Astrocyte (in vitro differentiated cells and primary cell): ENCODE data around the gene NAV3. TPM values are rescaled to one million over a fixed set of nuclear protein-coding genes. Genes with fewer than 3 reads are reported as not detected.

Experiments
- DNase-seq: peaks from one replicate; pipeline ENCODE4 v3.0.0-alpha.2; 2010; ENCODE audit warnings: low read depth
- FAIRE-seq: peaks from 2 replicates; lab custom pipeline; 2011; peaks lifted over from hg19 to GRCh38; lab: Jason Lieb, UNC
- H2AFZ ChIP-seq: 2 replicates; pipeline ENCODE4 v1.6.0; 2012; ENCODE audit warnings: low read depth, low read length, inconsistent platforms
- H3K27ac ChIP-seq: 2 replicates; pipeline ENCODE4 v1.5.1; 2011; ENCODE audit warnings: low read depth, low read length, inconsistent platforms
- H3K27me3 ChIP-seq: 2 replicates; pipeline ENCODE4 v1.6.0; 2011; ENCODE audit warnings: low read length, inconsistent platforms; ENCODE audit not compliant: insufficient read depth
- H3K36me3 ChIP-seq: 2 replicates; pipeline ENCODE4 v1.5.1; 2011; ENCODE audit warnings: low read length, inconsistent platforms; ENCODE audit not compliant: insufficient read depth
- H3K4me1 ChIP-seq: 2 replicates; pipeline ENCODE4 v1.5.1; 2011; ENCODE audit warnings: low read length, inconsistent platforms; ENCODE audit not compliant: insufficient read depth
- H3K4me2 ChIP-seq: 2 replicates; pipeline ENCODE4 v1.6.0; 2012; ENCODE audit warnings: low read length, inconsistent platforms
- H3K4me3 ChIP-seq: 2 replicates; pipeline ENCODE4 v1.5.1; 2011; ENCODE audit warnings: low read depth, mild to moderate bottlenecking, low read length, inconsistent platforms; ENCODE audit not compliant: insufficient read depth
- H3K79me2 ChIP-seq: 2 replicates; pipeline ENCODE4 v1.6.0; 2012; ENCODE audit warnings: mild to moderate bottlenecking, low read length, inconsistent platforms; ENCODE audit not compliant: insufficient read depth
- H3K9ac ChIP-seq: 2 replicates; pipeline ENCODE4 v1.6.0; 2012; ENCODE audit warnings: mild to moderate bottlenecking, low read length, inconsistent platforms
- H3K9me3 ChIP-seq: 2 replicates; pipeline ENCODE4 v1.5.1; 2012; ENCODE audit warnings: low read depth, mild to moderate bottlenecking, low read length, inconsistent platforms; ENCODE audit not compliant: insufficient read depth
- H4K20me1 ChIP-seq: 2 replicates; pipeline ENCODE4 v1.6.0; 2012; ENCODE audit warnings: low read length, inconsistent platforms; ENCODE audit not compliant: insufficient read depth
- H3K27ac Mint-ChIP-seq: one replicate; pipeline ENCODE4 v1.8.0; 2021; ENCODE audit warnings: mild to moderate bottlenecking, mixed read lengths; ENCODE audit not compliant: unreplicated experiment
- H3K27me3 Mint-ChIP-seq: one replicate; pipeline ENCODE4 v1.8.0; 2021; ENCODE audit warnings: low read depth, mixed read lengths; ENCODE audit not compliant: unreplicated experiment
- H3K36me3 Mint-ChIP-seq: one replicate; pipeline ENCODE4 v1.8.0; 2021; ENCODE audit warnings: low read depth, mixed read lengths; ENCODE audit not compliant: unreplicated experiment
- H3K4me1 Mint-ChIP-seq: one replicate; pipeline ENCODE4 v1.8.0; 2021; ENCODE audit warnings: low read depth, mixed read lengths; ENCODE audit not compliant: unreplicated experiment
- H3K4me3 Mint-ChIP-seq: one replicate; pipeline ENCODE4 v1.8.0; 2021; ENCODE audit warnings: mild to moderate bottlenecking, moderate library complexity, mixed read lengths; ENCODE audit not compliant: unreplicated experiment
- H3K9me3 Mint-ChIP-seq: one replicate; pipeline ENCODE4 v1.8.0; 2021; ENCODE audit warnings: mild to moderate bottlenecking, mixed read lengths; ENCODE audit not compliant: unreplicated experiment
- EZH2 ChIP-seq: IDR thresholded peaks from 2 replicates; pipeline ENCODE4 v1.6.1; 2012; ENCODE audit warnings: mild to moderate bottlenecking, low read length, inconsistent platforms; ENCODE audit not compliant: insufficient read depth
- total RNA-seq: library from RNA; stranded (reverse); gene quantifications from 2 replicates; pipeline ENCODE4 v1.2.1, GENCODE V29; 2021
- TF ChIP-seq, protein P1 (sequence below): IDR thresholded peaks from 2 replicates; pipeline ENCODE4 v1.5.1; 2011; ENCODE audit warnings: low read depth, mild to moderate bottlenecking, inconsistent platforms, low read length, moderate library complexity; ENCODE audit not compliant: insufficient read depth

NAV3 gene
- total RNA-seq, 1 donor from 2014 or later: 24.1 TPM

DNA sequence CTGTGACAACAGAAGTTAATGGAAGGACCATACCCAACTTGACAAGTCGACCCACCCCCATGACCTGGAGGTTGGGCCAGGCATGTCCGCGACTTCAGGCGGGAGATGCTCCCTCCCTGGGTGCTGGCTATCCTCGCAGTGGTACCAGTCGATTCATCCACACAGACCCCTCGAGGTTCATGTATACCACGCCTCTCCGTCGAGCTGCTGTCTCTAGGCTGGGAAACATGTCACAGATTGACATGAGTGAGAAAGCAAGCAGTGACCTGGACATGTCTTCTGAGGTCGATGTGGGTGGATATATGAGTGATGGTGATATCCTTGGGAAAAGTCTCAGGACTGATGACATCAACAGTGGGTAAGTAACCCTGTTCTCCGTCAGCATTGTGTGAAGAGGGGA lies 220.1 kb downstream of the NAV3 start:
- no peaks in the 10 kb centered on the region for H3K4me1 Mint-ChIP-seq
- Histone ChIP-seq H2AFZ (no peak overlapping the region), H4K20me1 (no peaks in the 10 kb centered on the region), H3K27me3 (no peaks in the 10 kb centered on the region), H3K36me3 (peaks cover 6% of the 10 kb centered on the region), H3K79me2 (no peaks in the 10 kb centered on the region), H3K27ac (no peak overlapping the region), H3K4me1 (no peaks in the 10 kb centered on the region), H3K4me3 (no peak overlapping the region), H3K9me3 (no peaks in the 10 kb centered on the region), H3K4me2 (no peak overlapping the region), H3K9ac (no peak overlapping the region)
- H3K9me3 Mint-ChIP-seq: peaks cover 17% of the 10 kb centered on the region
- H3K36me3 Mint-ChIP-seq: peaks cover 32% of the 10 kb centered on the region
- no peak overlapping the region for H3K27ac Mint-ChIP-seq
- DNase-seq (no peak), FAIRE-seq (no peak)
- no peaks in the 10 kb centered on the region for H3K27me3 Mint-ChIP-seq
- TF ChIP-seq, protein P1, sequence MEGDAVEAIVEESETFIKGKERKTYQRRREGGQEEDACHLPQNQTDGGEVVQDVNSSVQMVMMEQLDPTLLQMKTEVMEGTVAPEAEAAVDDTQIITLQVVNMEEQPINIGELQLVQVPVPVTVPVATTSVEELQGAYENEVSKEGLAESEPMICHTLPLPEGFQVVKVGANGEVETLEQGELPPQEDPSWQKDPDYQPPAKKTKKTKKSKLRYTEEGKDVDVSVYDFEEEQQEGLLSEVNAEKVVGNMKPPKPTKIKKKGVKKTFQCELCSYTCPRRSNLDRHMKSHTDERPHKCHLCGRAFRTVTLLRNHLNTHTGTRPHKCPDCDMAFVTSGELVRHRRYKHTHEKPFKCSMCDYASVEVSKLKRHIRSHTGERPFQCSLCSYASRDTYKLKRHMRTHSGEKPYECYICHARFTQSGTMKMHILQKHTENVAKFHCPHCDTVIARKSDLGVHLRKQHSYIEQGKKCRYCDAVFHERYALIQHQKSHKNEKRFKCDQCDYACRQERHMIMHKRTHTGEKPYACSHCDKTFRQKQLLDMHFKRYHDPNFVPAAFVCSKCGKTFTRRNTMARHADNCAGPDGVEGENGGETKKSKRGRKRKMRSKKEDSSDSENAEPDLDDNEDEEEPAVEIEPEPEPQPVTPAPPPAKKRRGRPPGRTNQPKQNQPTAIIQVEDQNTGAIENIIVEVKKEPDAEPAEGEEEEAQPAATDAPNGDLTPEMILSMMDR: no peak
- TF ChIP-seq EZH2: no peak
- no peak overlapping the region for H3K4me3 Mint-ChIP-seq

DNA sequence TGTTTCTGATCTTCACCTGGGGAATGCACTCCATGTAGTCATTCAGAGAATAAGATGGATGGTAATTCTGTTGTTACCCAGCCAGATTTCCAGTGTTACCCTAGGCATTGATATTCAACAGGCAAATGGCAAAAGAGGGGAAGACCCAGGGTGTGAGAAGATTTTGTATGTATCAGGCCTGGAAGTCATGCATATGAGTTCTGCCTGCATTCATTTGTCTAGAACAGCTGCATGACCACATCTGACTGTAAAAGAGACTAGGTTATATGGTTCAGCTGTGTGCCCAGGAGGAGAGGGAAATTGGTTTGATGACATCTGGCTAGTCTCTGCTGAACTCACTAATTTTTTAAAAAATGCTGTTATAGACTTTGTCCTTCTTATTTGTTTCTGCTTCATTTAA lies 224.9 kb downstream of the NAV3 start:
- Histone ChIP-seq H3K27me3 (no peaks in the 10 kb centered on the region), H3K27ac (no peak overlapping the region), H3K4me1 (peaks cover 3% of the 10 kb centered on the region), H3K9me3 (no peaks in the 10 kb centered on the region), H4K20me1 (no peaks in the 10 kb centered on the region), H3K9ac (no peak overlapping the region), H3K36me3 (peaks cover 8% of the 10 kb centered on the region), H3K79me2 (no peaks in the 10 kb centered on the region), H3K4me2 (no peak overlapping the region), H3K4me3 (no peak overlapping the region), H2AFZ (no peak overlapping the region)
- TF ChIP-seq, protein P1: no peak
- no peak for TF ChIP-seq EZH2
- Mint-ChIP-seq H3K4me1 (peaks cover 13% of the 10 kb centered on the region), H3K27me3 (no peaks in the 10 kb centered on the region), H3K4me3 (no peak overlapping the region), H3K36me3 (peaks cover 6% of the 10 kb centered on the region), H3K27ac (no peak overlapping the region), H3K9me3 (peaks cover 2% of the 10 kb centered on the region)
- no peak for FAIRE-seq
- no peak for DNase-seq

DNA sequence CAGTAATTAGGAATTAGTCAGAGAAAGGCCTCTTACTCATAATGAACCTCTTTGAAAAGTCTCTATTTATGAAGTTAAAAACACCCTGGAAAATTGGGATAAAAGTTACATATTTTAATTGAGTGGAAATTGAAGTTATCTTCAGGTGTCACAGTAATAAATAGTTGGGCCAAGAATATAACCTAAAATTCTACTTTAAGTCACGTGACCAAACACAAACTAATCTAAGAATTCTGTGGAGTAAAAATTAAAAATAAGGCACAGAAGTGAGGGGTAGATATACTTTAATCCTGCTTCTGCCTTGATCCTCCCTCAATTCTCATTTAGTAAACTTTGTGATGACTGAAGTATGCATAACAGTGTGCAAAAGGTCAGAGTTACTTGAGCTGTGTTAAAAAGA lies 226.4 kb downstream of the NAV3 start:
- DNase-seq (no peak), FAIRE-seq (no peak)
- no peak overlapping the region for H3K4me3 Mint-ChIP-seq
- Histone ChIP-seq H3K4me3 (no peak overlapping the region), H3K9me3 (no peaks in the 10 kb centered on the region), H4K20me1 (no peaks in the 10 kb centered on the region), H3K27ac (no peak overlapping the region), H3K27me3 (no peaks in the 10 kb centered on the region), H3K79me2 (no peaks in the 10 kb centered on the region), H3K36me3 (peaks cover 8% of the 10 kb centered on the region), H3K4me2 (no peak overlapping the region), H3K9ac (no peak overlapping the region), H2AFZ (no peak overlapping the region), H3K4me1 (peaks cover 3% of the 10 kb centered on the region)
- no peak for TF ChIP-seq EZH2
- TF ChIP-seq, protein P1: no peak
- H3K27ac Mint-ChIP-seq: no peak overlapping the region
- H3K9me3 Mint-ChIP-seq: peaks cover 2% of the 10 kb centered on the region
- H3K27me3 Mint-ChIP-seq: no peaks in the 10 kb centered on the region
- peaks cover 16% of the 10 kb centered on the region for H3K4me1 Mint-ChIP-seq
- H3K36me3 Mint-ChIP-seq: no peaks in the 10 kb centered on the region
